NCI-H2171 treated with DMSO at 0.1 percent for 48 hours (cell line): ENCODE results near the gene GALNT2.

Experiments
- DNase-seq: peaks from one replicate; lab custom pipeline; 2025; lab: John Stamatoyannopoulos, UW

Gene GALNT2

DNA sequence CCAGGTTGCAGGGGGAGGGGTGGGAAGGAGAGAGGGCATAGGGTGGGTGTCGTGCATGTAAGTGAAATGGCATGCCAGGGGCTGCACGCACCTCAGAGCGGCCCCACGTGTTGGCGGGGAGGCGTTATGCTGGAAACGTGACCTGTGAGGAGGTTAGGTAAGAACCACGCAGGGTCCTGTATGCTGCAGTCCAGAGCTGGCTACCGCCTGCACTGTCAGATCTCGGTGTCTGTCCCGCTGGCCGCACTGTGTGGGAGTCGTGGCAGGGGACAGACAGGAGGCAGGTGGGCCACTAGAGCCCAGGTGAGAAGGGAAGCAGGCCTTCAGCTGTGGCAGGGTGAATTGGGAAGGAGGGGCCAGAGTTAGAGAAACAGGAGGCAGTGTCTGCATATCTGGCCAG is 79.7 kb downstream of the GALNT2 start:
- DNase-seq: no peak

DNA sequence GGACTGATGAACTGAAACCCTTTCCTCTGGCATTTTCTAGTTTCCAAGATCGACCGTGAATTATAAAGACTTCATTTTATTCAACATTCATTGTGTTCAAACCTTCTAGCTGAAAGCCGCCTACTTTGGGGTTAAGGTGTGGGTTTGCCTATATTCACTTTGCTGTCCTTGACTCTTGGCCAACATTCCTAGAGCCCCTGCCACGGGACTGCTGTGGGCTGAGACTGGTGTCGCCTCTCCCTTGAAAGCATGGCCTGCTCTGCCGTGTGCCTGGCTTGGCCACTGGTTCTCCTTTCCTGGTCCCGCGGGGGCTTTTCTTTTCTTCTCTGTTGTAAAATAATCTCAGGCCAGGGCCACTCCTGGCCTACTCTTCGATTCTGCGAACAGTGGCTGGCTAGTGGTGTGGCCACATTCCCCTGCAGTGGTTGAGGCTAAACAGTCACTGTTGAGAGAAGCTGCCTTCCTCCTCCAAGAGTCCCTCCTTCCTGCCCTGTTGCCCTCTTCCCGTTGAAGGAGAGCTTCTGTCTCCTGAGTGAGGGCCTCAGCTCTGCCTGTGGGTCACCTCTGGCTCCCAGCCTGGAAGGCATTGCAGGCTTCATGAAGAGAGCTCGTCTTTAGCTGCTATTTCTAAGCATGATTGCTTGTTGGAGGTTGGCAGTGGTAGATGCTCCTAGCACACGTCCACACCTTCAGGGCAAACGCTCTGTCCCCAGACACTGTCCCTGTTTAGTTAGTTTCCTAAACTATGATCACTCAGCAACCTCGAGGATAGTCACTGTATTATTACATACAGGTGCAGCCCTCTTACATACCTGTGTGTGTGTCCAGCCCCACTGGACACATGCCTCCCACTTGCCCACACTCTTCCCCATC is 80.5 kb downstream of the GALNT2 start:
- DNase-seq: no peak

DNA sequence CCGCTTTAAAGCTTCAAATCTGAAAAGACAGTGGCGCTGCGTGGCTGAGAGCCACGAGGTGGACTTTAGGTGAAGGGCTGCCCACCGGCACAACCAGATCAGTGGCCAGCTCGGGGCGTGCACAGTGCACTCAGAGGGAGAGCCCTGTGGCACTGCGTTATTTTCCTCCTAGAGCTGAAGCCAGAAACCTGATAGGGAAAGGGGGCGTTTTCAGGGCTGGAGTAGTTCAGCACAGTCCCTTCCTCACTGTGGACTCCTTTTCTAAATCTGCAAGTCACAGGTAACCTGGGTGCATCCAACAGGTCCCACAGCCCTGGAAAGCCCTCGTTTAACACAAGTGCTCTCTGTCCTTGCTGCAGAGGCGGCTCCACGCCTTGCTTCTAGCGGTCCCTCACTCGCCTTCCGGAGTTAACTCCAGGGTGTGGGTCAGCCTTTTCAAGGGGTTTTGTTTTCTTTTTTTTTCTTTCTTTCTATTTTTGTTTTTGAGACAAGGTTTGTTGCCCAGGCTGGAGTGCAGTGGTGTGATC is 81.2 kb downstream of the GALNT2 start:
- no peak for DNase-seq

DNA sequence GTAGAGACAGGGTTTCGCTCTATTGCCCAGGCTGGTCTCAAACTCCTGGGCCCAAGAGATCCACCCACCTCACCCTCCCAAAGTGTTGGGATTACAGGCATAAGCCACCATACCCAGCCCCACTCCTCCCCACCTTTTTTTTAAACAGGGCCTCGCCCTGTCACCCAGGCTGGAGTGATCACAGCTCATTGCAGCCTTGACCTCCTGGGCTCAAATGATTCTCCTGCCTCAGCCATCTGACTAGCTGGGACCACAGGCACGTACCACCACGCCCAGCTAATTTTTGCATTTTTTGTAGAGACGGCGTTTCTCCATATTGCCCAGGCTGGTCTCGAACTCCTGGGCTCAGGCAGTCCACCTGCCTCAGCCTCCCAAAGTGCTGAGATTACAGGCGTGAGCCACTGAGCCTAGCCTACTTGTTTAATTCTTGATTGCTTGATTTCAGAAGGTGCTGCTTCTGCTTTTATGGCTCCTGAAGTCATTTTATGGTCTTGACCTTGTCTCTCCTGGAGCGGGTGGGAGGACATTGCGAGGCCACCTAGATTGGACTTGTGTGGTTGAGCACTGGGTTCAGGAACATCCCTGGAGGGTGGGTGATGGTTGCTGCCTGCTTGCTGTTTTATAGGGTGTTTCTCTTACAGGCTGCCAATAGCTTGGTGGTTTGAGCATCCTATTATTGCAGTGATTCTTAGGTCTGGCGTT is 81.9 kb downstream of the GALNT2 start:
- no peak for DNase-seq

DNA sequence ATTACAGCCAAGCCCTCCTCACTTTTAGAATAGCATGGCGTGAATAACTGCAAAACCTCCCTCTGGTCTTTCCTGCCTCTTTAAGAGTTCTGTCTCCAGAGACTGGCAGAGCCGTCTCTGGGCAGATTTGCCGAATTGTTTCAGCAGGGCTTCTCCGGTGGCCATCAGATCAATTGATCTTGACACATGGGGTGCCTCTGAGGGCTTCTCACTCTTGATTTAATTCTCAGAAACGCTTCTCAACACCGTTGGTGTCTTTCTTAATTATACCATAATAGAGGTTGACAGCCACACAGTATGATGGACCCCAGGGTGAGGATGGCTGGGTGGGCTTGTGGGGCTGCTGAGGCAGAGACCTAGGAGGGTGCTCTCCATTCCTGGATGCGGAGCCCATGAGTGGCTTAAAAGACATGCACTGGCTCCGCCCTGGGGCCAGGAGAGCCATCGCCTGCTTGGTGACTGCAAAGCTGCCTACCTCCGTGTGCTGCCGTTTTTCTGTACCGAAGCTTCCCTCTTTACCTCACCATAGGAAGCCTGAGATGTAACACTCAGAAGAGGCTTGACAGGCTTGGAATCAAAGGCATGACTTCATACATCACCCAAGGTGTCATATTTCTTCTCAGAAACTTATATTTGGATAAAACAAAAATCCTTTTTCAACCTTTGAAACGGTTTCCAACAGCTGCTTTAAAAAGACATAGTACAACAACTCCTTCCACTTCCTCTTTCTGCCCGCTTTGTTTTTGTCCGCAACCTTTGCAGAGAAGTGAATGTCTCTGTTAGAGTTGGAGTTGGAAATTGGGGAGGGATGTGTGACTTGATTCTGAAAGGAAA is 82.9 kb downstream of the GALNT2 start:
- DNase-seq: no peak

DNA sequence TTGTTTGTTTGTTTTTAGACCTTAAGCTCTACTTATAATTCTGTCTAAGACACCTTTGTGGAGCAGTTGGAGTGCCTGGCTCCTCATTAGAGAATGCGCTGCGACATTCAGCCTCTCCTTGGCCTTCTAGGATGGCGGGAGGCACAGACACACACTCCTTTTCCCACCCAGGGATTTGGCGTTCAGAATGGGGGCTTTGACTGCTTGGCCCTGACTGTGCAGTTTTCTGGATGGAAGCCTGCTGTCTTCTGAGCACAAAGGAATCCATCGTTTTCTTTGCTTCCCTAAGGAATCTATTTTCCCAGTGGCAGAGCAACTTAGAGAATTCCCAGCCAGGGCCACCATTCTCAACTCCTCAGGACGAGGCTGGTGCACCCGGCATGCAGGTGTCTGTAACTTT is 83.6 kb downstream of the GALNT2 start:
- no peak for DNase-seq

DNA sequence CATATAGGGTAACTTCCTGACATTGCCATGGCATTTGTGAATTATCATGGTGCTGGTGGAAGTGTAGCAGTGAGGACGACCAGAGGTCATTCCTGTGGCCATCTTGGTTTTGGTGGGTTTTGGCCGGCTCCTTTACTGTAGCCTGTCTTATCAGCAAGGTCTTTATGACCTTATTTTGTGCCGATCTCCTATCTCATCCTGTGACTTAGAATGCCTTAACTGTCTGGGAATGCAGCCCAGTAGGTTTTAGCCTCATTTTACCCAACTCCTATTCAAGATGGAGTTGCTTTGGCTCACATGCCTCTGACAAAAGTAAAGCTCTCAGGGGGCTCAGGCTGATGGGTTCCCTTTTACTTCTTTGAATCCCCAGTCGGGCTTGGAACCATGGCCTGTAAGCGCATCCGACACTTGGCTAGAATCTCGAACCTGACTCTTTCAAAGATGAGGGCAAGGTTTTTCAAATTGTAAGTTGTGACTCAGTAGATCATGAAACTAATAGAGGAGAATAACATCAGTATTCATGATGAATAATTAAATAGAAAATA is 85.0 kb downstream of the GALNT2 start:
- DNase-seq: no peak

DNA sequence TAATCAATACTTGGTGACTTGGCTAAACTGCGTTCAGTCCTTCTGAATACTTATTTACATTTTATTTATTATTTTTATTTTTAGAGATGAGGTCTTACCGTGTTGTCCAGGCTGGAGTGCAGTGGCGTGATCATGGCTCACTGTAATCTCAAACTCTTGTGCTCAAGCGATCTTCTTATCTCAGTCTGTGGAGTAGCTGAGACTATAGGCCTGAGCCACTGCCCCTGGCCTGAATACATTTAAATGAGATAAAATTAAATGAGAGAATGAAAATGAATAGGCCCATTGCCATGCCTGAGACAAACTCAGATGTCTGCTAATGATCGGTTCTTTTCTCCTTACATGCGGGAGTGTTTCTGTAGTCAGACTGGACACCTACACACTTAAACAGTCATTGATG is 86.0 kb downstream of the GALNT2 start:
- no peak for DNase-seq

DNA sequence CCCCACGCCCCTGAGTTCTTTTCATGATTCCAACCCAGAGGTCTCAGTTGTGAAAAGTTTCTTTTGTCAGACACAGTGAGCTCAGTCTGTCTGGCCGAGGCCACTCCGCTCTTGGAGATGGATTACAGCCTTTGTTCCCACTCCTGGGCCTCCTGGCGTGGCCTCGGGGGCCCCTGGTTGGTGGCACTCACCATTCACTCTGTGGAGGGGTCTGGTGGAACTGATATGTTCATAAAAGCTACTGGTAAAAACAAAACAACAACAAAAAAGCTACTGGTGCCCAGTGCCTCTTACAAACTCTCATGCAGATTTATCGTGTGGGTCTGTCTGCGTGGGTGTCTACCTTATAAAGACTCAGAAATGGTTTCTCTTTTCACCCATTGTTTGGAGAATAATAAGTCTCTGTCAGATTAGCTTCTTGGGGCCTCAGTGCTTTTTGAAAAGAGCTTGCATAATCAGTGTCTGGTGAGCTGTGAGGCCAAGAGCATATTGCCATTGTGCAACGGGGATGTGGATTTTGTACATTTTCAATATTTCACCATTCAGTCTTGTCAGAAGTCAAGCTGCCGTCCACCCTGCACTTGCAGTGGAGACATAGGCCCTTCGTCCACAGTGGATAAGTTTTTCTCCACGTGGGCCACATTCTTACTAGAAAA is 86.7 kb downstream of the GALNT2 start:
- no peak for DNase-seq

DNA sequence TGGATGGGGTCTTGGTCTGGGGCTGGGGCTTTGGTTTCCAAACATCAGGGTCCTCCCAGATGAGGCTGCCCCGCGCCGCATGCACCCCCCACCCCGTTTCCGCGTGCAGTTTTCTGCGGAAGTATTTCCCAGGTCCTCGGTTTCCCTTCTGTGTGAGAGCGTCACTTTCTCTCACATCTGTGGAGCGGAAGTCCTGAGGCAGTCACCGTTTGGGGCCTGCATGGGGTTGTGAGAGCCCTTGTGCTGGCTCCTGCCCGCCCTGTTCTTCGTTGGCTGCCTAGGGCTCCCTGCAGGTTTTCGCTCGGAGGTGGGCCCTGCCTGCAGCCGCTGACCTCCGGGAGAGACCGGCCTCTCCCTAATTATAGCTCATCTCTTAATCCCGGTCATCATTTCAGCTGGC is 88.0 kb downstream of the GALNT2 start:
- no peak for DNase-seq

DNA sequence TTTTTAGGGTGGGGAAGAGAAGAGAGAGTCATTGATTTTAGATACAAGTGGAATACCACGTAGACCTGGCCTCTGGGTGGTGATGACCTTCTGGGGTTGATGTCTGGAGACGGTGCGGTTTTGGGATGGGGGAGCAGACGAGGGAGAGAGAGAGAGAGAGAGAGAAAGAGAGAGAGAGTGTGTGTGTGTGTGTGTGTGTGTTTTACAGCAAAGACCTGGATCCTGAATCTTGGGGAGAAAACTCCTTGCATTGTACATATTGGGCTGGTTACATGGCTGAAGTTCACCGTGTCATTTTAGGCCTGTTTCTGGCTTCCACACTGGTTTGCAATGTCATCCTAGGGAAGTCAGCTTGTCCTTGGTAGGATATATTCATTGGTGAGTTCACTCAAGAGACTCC is 89.0 kb downstream of the GALNT2 start:
- no peak for DNase-seq

DNA sequence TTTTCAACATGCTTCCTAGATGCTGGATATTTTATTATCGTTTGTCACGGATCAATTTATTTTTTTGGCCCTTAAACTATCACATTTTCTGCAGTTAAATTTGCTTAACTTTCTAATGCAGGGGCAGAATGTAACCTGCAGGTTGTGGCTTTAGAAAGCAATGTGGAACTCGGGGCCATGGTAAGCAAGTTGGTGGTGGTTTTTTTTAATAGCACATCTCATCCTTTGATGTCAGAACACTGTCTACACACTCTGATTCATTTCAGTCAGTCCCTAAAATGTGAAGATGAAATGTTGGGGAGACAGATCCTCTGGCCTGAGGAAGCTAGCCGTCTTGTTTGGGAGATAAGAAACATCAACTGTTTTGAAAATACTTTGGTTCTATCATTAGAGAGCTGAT is 89.5 kb downstream of the GALNT2 start:
- DNase-seq: no peak

DNA sequence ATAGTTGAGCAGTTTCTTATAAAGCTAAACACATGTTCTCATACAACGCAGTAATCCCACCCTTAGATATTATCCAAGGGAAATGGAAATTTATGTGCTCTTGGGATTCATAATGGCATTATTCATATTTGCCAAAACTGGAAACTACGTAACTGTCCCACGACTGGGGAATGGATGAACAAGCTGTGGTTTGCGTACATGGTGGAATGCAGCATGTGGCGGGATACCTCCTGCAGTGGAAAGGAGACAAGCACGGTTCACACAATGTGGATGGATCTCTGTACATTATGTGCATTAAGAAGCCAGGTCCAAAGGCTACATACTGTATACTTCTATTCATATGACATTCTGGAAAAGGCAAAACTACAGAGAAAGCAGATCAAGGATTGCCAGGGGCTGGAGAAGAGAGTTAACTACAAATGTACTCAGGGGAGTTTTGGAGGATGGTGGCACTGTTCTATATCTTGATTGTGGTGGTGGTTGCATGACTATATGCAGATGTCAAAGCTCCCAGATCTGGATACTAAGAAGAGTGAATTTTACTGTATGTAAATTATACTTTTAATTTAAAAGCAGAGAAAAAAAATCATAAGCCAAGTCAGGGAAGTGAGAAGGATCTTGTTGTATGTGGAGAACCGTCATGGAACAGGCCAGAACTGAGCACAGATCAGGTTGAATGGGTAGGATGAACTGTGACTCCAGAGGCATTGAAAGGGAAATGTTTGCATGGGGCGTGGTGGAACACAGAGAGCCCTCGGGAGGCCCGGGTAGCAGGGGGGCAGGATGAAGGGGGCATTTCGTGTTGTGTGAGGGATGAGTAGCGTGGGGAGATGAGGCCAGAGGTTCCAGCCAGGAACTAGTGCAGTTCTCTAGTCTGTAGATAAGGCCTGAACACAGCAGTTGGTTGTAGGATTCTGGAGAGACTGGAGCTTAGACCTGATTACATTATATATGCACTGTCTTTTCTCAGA is 90.7 kb downstream of the GALNT2 start:
- no peak for DNase-seq

DNA sequence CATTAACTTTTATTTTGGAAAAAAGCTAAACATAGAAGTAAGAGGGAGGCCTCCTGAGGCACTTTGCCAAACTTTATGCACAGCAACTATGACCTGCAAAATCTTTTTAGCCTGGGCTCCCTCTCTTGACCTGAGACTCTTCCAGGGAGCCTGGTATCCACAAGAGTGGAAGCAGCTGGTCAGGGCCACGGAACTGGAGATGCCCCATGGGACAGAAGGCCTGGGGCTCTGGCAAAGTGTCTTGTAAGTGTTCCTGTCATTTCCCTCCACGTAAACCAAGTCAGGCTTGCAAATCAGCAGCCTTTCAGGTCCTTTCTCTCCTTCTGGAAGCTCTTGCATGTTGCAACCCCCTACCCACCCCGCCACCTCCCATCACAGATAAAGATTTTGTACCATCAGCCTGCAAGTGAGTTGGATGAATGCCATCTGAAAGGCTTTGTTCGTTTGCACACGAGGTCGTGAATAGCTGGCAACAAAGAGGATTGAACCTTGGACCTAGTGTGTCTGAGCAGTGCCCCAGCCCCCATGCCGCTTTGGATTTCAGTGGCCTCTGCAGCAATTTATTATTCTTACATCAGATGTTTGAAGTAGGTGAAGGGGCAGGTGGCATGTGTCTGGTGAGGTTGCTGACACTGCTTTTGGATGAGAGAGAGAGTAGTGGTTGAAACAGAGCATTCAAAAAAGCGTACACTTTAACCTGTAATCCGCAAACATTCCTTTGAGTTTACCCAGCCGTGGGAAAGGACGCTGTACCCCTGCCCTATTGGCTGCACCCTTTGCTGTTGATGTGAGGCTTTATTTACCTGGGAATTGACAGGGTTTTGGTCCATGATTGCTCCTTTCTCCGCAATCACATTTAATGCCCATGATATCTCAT is 91.6 kb downstream of the GALNT2 start:
- DNase-seq: peak; percentile 51

DNA sequence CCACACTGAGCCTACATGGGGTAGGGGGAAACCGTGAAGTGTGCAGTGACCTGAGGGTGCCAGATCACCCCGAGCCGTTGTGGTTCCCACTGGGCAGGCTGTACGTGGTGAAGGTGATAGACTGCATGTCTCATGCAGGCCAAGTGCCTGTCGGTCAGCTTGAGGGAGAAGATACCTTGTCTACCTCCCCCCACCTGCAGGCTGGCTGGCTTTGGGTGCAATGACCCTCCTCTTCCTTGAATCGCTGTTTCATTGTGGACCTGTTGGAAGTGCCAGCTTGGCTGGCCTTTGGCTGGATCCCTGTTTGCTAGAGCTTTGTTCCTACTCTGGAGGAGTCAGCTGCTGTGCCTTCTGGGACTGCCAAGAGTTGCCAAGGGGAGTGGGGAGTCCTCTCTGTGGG is 92.5 kb downstream of the GALNT2 start:
- no peak for DNase-seq

DNA sequence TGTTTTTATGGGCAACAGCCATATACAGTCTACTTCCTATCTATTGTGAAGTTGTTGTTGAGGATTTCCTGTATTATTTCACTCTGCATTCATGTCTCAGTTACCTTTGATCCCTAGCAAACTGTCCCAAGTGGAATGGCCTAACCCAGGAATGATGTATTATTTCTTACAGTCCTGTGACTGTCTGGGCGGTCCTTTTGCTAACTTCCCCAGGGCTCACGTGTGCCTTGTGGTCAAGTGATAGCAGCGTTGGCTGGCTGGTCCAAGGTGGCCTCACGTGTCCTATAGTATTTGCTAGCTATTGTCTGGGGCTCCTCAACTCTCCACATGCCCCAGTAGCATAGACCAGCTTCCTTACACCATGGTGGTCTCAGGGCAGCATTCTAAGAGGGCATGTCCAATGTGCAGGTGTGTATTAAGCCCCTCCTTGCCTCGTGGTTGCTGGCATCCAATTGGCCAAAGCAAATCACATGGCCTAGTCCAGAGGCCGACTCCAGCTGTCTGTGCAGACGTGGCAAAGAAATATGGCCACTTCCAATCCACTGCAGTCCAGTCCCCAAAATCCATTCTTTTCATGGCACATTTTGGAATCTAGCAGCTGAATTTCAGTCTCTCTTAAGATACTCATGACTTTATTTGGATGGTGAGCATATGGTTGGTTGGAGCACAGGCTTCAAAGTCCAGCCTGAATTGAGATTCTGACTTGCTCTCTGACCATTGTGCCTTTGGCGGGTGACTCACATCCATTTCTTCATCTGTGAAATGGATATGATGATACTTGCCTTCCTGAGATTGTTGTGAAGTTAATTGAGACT is 94.1 kb downstream of the GALNT2 start:
- DNase-seq: no peak

DNA sequence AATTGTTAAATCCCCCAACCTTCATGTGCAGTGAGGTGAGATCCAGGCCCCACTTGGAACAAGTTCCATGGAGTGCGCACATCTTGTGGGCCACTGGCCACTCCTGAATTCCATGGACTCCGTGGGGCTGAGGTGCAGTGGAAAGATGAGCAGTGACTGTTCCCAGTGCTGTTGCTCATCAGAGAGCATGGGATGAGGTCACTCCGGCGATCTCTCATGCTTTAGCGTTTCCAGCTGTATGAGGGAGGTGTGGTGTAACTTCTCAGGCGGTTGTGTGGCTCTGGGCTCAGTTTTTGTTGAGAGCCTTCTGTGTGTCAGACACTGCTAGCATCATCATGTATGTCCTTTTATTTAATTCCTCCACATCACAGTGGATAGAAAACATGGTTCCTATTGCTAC is 96.2 kb downstream of the GALNT2 start:
- DNase-seq: no peak

DNA sequence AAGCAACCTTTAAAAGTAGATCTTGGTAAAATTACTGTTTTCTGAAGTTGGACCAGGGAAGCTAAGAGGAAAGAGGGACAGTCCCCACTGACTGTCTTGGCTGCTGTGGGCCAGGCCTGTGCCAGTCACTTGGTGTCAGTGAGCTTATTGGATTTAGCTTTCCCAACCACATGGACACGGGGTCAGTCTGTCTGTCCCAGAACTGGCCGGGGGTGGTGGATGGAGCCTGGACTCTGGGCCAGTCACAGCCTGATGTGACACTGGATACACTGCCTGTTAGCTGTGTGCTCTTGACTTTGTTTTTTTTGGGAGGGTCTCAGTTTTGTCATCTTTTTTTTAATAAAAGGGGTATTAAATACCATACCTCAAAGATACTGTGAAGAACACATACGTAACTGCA is 96.7 kb downstream of the GALNT2 start:
- no peak for DNase-seq

DNA sequence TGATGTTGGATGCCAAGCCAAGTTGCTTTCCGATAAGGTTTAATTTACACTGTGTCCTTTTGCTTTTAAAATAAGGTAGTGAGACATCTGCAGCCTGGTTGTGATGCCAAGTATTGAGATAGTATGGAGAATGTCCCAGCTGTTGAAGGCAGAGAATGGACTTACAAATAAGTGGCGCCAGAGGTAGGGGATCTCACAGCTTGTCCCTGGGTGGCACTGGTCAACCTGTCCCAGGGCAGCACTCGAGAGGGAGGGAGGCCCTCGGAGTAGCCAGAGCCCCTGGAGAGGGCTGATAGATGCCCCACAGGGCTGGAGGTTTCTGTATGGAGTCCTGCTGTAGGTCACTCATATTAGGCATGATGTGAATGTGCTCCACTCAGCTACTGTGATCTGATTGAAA is 98.5 kb downstream of the GALNT2 start:
- no peak for DNase-seq
